ENCODE measurements around the gene SPIRE2.

The SPIRE2 gene

DNA sequence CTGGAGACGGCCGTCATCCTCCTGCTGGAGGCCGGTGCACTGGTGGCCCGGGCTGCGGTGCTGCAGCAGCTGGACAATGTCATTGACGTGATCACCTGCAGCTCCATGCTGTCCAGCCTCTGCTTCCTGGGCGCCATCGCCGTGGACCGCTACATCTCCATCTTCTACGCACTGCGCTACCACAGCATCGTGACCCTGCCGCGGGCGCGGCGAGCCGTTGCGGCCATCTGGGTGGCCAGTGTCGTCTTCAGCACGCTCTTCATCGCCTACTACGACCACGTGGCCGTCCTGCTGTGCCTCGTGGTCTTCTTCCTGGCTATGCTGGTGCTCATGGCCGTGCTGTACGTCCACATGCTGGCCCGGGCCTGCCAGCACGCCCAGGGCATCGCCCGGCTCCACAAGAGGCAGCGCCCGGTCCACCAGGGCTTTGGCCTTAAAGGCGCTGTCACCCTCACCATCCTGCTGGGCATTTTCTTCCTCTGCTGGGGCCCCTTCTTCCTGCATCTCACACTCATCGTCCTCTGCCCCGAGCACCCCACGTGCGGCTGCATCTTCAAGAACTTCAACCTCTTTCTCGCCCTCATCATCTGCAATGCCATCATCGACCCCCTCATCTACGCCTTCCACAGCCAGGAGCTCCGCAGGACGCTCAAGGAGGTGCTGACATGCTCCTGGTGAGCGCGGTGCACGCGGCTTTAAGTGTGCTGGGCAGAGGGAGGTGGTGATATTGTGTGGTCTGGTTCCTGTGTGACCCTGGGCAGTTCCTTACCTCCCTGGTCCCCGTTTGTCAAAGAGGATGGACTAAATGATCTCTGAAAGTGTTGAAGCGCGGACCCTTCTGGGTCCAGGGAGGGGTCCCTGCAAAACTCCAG is 91.5 kb downstream of the SPIRE2 start:
- H3K9me3 ChIP-seq (ENCODE audit: insufficient read depth, low read length, severe bottlenecking): no peaks in the 10 kb centered on the region
- no peak overlapping the region for H3K27ac ChIP-seq (ENCODE audit: low read length)
- no peaks in the 10 kb centered on the region for H3K36me3 ChIP-seq (ENCODE audit: insufficient read depth, low read length)
- no peak for DNase-seq
- H3K4me1 ChIP-seq (ENCODE audit: insufficient read depth, low read length): peaks cover 36% of the 10 kb centered on the region
- H4K20me1 ChIP-seq (ENCODE audit: insufficient read depth, low read length): peaks cover 72% of the 10 kb centered on the region
- no peak overlapping the region for H3K9ac ChIP-seq (ENCODE audit: low read depth, low read length)
- peaks cover 32% of the 10 kb centered on the region for H3K27me3 ChIP-seq (ENCODE audit: insufficient read depth, low read length, poor library complexity)
- no peak overlapping the region for H3K4me2 ChIP-seq (ENCODE audit: insufficient read depth, low read length)
- no peak for TF ChIP-seq EZH2 (IDR thresholded peaks at IDR 0.05; ENCODE audit: borderline replicate concordance, low read depth, low read length, severe bottlenecking)
- TF ChIP-seq, protein P1, sequence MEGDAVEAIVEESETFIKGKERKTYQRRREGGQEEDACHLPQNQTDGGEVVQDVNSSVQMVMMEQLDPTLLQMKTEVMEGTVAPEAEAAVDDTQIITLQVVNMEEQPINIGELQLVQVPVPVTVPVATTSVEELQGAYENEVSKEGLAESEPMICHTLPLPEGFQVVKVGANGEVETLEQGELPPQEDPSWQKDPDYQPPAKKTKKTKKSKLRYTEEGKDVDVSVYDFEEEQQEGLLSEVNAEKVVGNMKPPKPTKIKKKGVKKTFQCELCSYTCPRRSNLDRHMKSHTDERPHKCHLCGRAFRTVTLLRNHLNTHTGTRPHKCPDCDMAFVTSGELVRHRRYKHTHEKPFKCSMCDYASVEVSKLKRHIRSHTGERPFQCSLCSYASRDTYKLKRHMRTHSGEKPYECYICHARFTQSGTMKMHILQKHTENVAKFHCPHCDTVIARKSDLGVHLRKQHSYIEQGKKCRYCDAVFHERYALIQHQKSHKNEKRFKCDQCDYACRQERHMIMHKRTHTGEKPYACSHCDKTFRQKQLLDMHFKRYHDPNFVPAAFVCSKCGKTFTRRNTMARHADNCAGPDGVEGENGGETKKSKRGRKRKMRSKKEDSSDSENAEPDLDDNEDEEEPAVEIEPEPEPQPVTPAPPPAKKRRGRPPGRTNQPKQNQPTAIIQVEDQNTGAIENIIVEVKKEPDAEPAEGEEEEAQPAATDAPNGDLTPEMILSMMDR (IDR thresholded peaks at IDR 0.05; ENCODE audit: borderline replicate concordance, extremely low read depth, low read length, poor library complexity, severe bottlenecking): no peak
- H3K79me2 ChIP-seq (ENCODE audit: insufficient read depth, low read length): no peaks in the 10 kb centered on the region
- H3K4me3 ChIP-seq (ENCODE audit: low read depth in 1 of 2, low read length in 2 of 2): no peak overlapping the region
- no peak for ATAC-seq (ENCODE audit: insufficient read depth, low read depth)
- no peak overlapping the region for H2AFZ ChIP-seq (ENCODE audit: low read depth, low read length)

GRCh38 chr16:89920723-89921122 is 92.4 kb downstream of the SPIRE2 start:
- Histone ChIP-seq H3K27me3 (ENCODE audit: insufficient read depth, low read length, poor library complexity) (peaks cover 36% of the 10 kb centered on the region), H3K79me2 (ENCODE audit: insufficient read depth, low read length) (no peaks in the 10 kb centered on the region), H2AFZ (ENCODE audit: low read depth, low read length) (no peak overlapping the region), H3K4me2 (ENCODE audit: insufficient read depth, low read length) (no peak overlapping the region), H3K9ac (ENCODE audit: low read depth, low read length) (no peak overlapping the region), H3K4me1 (ENCODE audit: insufficient read depth, low read length) (peaks cover 40% of the 10 kb centered on the region), H3K4me3 (ENCODE audit: low read depth in 1 of 2, low read length in 2 of 2) (no peak overlapping the region), H3K9me3 (ENCODE audit: insufficient read depth, low read length, severe bottlenecking) (no peaks in the 10 kb centered on the region), H4K20me1 (ENCODE audit: insufficient read depth, low read length) (peaks cover 65% of the 10 kb centered on the region), H3K36me3 (ENCODE audit: insufficient read depth, low read length) (no peaks in the 10 kb centered on the region), H3K27ac (ENCODE audit: low read length) (no peak overlapping the region)
- no peak for DNase-seq
- TF ChIP-seq, protein P1 (IDR thresholded peaks at IDR 0.05; ENCODE audit: borderline replicate concordance, extremely low read depth, low read length, poor library complexity, severe bottlenecking): no peak
- no peak for TF ChIP-seq EZH2 (IDR thresholded peaks at IDR 0.05; ENCODE audit: borderline replicate concordance, low read depth, low read length, severe bottlenecking)
- ATAC-seq (ENCODE audit: insufficient read depth, low read depth): no peak
